ENCODE measurements around the gene CPZ. TPM values are rescaled to one million over a fixed set of nuclear protein-coding genes. Genes with fewer than 3 reads are reported as not detected.
A peak's percentile ranks its signal among the peaks of the same experiment; 100 is the strongest.

The CPZ gene
- total and polyA plus RNA-seq, 2 experiments from 2014 or later, result 13.4 to 19.0 TPM

- H4K20me1 ChIP-seq (ENCODE audit: insufficient read depth), result no peaks in the 10 kb centered on the region
- no peak for DNase-seq
- no peak overlapping the region for H3K4me2 ChIP-seq (ENCODE audit: unreplicated experiment)
- no peaks in the 10 kb centered on the region for H3K27me3 ChIP-seq (replicated peaks; ENCODE audit: insufficient read depth)
- no peak overlapping the region for H3K4me3 ChIP-seq
- no peak overlapping the region for H2AFZ ChIP-seq
- in situ Hi-C loops (cut with MboI), result no loop called here
- peaks cover 11% of the 10 kb centered on the region for H3K4me1 ChIP-seq (ENCODE audit: insufficient read depth)
- 85 to 89% methylated on average over 24 to 32 of the region's 32 CpGs for WGBS, 2 experiments (ENCODE audit: low coverage in 1 of 2, low lambda C conversion rate in 2 of 2, missing lambda C conversion rate in 2 of 2)
- no peak overlapping the region for H3K27ac ChIP-seq
- no peak overlapping the region for H3K9ac ChIP-seq
- no peaks in the 10 kb centered on the region for H3K79me2 ChIP-seq (ENCODE audit: insufficient read depth)
- H3K9me2 ChIP-seq (ENCODE audit: insufficient read depth), result no peaks in the 10 kb centered on the region
- TF ChIP-seq EZH2 (IDR thresholded peaks at IDR 0.05; ENCODE audit: insufficient read depth, poor library complexity, severe bottlenecking) (no peak), EZH2phosphoT487 (IDR thresholded peaks at IDR 0.05; ENCODE audit: insufficient read depth, low read depth) (no peak)
- H3F3A ChIP-seq (ENCODE audit: insufficient read depth), result no peaks in the 10 kb centered on the region
- no peaks in the 10 kb centered on the region for H3K9me3 ChIP-seq (ENCODE audit: low read depth)
- H3K36me3 ChIP-seq (ENCODE audit: low read depth), result no peaks in the 10 kb centered on the region
These were observed 47.7 kb upstream of the CPZ start for GRCh38 chr4:8544741-8545438.

DNA sequence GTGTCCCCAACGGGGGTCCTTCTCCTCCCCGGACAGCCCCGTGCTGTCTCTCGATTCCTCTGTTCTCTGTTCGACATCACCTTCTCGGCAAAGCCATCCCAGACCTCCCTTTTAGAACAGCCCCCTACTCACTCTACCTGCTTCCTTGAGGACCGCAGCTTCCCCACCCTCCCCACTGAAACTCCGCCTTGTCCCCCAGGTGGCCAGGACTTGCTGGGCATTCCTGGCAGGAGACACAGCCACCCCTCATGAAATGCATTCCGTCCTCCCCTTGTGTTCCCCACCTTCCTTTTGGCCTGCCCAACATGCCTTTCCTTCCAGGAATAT lies 47.2 kb upstream of the CPZ start:
- no peaks in the 10 kb centered on the region for H4K20me1 ChIP-seq (ENCODE audit: insufficient read depth)
- H3K79me2 ChIP-seq (ENCODE audit: insufficient read depth), result no peaks in the 10 kb centered on the region
- no peaks in the 10 kb centered on the region for H3K27me3 ChIP-seq (replicated peaks; ENCODE audit: insufficient read depth)
- no peak overlapping the region for H3K4me2 ChIP-seq (ENCODE audit: unreplicated experiment)
- no peaks in the 10 kb centered on the region for H3K36me3 ChIP-seq (ENCODE audit: low read depth)
- H2AFZ ChIP-seq, result no peak overlapping the region
- TF ChIP-seq EZH2 (IDR thresholded peaks at IDR 0.05; ENCODE audit: insufficient read depth, poor library complexity, severe bottlenecking) (no peak), EZH2phosphoT487 (IDR thresholded peaks at IDR 0.05; ENCODE audit: insufficient read depth, low read depth) (no peak)
- no peak for DNase-seq
- H3K9me3 ChIP-seq (ENCODE audit: low read depth), result no peaks in the 10 kb centered on the region
- peaks cover 11% of the 10 kb centered on the region for H3K4me1 ChIP-seq (ENCODE audit: insufficient read depth)
- H3K9ac ChIP-seq, result no peak overlapping the region
- H3K9me2 ChIP-seq (ENCODE audit: insufficient read depth), result no peaks in the 10 kb centered on the region
- 89 to 100% methylated on average over 3 to 9 of the region's 9 CpGs for whole genome bisulfite sequencing, 2 experiments (ENCODE audit: low coverage in 1 of 2, low lambda C conversion rate in 2 of 2, missing lambda C conversion rate in 2 of 2)
- H3K4me3 ChIP-seq, result no peak overlapping the region
- H3F3A ChIP-seq (ENCODE audit: insufficient read depth), result no peaks in the 10 kb centered on the region
- H3K27ac ChIP-seq, result no peak overlapping the region
- in situ Hi-C loops (cut with MboI), result no loop called here

- Histone ChIP-seq H2AFZ (0 out of 2 replicates have a peak overlapping the region, but pooled peaks have one; percentile 3), H3K27ac (no peak overlapping the region), H3K4me2 (ENCODE audit: unreplicated experiment) (no peak overlapping the region), H3K4me3 (no peak overlapping the region), H3K4me1 (ENCODE audit: insufficient read depth) (peaks cover 11% of the 10 kb centered on the region), H3K9me2 (ENCODE audit: insufficient read depth) (no peaks in the 10 kb centered on the region), H3F3A (ENCODE audit: insufficient read depth) (no peaks in the 10 kb centered on the region), H3K79me2 (ENCODE audit: insufficient read depth) (no peaks in the 10 kb centered on the region), H4K20me1 (ENCODE audit: insufficient read depth) (no peaks in the 10 kb centered on the region), H3K9ac (no peak overlapping the region), H3K36me3 (ENCODE audit: low read depth) (no peaks in the 10 kb centered on the region), H3K27me3 (replicated peaks; ENCODE audit: insufficient read depth) (no peaks in the 10 kb centered on the region; the same call in 1 of the 2 replicates), H3K9me3 (ENCODE audit: low read depth) (no peaks in the 10 kb centered on the region)
- in situ Hi-C loops (cut with MboI), result no loop called here
- no peak for DNase-seq
- 96% methylated on average over 8 of the region's 8 CpGs for WGBS, 2 experiments (ENCODE audit: low coverage in 1 of 2, low lambda C conversion rate in 2 of 2, missing lambda C conversion rate in 2 of 2)
- TF ChIP-seq EZH2phosphoT487 (IDR thresholded peaks at IDR 0.05; ENCODE audit: insufficient read depth, low read depth) (no peak), EZH2 (IDR thresholded peaks at IDR 0.05; ENCODE audit: insufficient read depth, poor library complexity, severe bottlenecking) (no peak)
These were observed 45.8 kb upstream of the CPZ start for GRCh38 chr4:8546766-8547107.

GRCh38 chr4:8547108-8547911 lies 45.3 kb upstream of the CPZ start:
- Histone ChIP-seq H3K9me2 (ENCODE audit: insufficient read depth) (no peaks in the 10 kb centered on the region), H3K9me3 (ENCODE audit: low read depth) (no peaks in the 10 kb centered on the region), H3K4me3 (no peak overlapping the region), H3K79me2 (ENCODE audit: insufficient read depth) (no peaks in the 10 kb centered on the region), H4K20me1 (ENCODE audit: insufficient read depth) (no peaks in the 10 kb centered on the region), H3K9ac (no peak overlapping the region), H3K27me3 (replicated peaks; ENCODE audit: insufficient read depth) (no peaks in the 10 kb centered on the region; the same call in 1 of the 2 replicates), H3F3A (ENCODE audit: insufficient read depth) (no peaks in the 10 kb centered on the region), H2AFZ (0 out of 2 replicates have a peak overlapping the region, but pooled peaks have one; percentile 3), H3K4me1 (ENCODE audit: insufficient read depth) (peaks cover 11% of the 10 kb centered on the region), H3K4me2 (ENCODE audit: unreplicated experiment) (peak overlapping the region; percentile 17), H3K27ac (0 out of 2 replicates have a peak overlapping the region, but pooled peaks have one; percentile 11), H3K36me3 (ENCODE audit: low read depth) (no peaks in the 10 kb centered on the region)
- DNase-seq, result peak; percentile 88
- in situ Hi-C loops (cut with MboI), result no loop called here
- whole genome bisulfite sequencing, 2 experiments (ENCODE audit: low coverage in 1 of 2, low lambda C conversion rate in 2 of 2, missing lambda C conversion rate in 2 of 2), result 48 to 49% methylated on average over 16 of the region's 16 CpGs
- TF ChIP-seq EZH2phosphoT487 (IDR thresholded peaks at IDR 0.05; ENCODE audit: insufficient read depth, low read depth), result no peak
- TF ChIP-seq EZH2 (IDR thresholded peaks at IDR 0.05; ENCODE audit: insufficient read depth, poor library complexity, severe bottlenecking), result no peak
